Caco-2 (cell line): ENCODE results near the gene SLC24A1. TPM values are rescaled to one million over a fixed set of nuclear protein-coding genes. Genes with fewer than 3 reads are reported as not detected.

Experiments used
- BruUV-seq: library from RNA; stranded (reverse); fragments of 400-500 nt; replicated peaks from 2 replicates; lab custom pipeline; 2021; lab: Mats Ljungman, UMichigan
- CTCF ChIA-PET: fragments of 300-600 bp; sonication (Branson Sonifier 250); formaldehyde crosslinking; loops from one replicate; lab custom pipeline; 2022; ENCODE audit warnings: antibody characterized with exemption; lab: Charles Lee
- POLR2A ChIA-PET: fragments of 300-600 bp; sonication (Branson Sonifier 250); formaldehyde crosslinking; loops from one replicate; lab custom pipeline; 2022; ENCODE audit warnings: antibody characterized with exemption; lab: Charles Lee
- DNase-seq, 2 experiments: peaks; one replicate each; pipeline versions ENCODE4 v3.0.0 to v3.0.0-alpha.2; 2020 to 2022
- H3K27me3 ChIP-seq: replicated peaks from 2 replicates; pipeline ENCODE4 v1.6.0; 2011; ENCODE audit warnings: low read length; ENCODE audit not compliant: control insufficient read depth, insufficient read depth
- H3K36me3 ChIP-seq: 2 replicates; pipeline ENCODE4 v1.5.1; 2011; ENCODE audit warnings: low read length; ENCODE audit not compliant: control insufficient read depth, insufficient read depth
- H3K4me1 ChIP-seq: fragments of 250-450 bp; sonication (Bioruptor Pico); 2 replicates; pipeline ENCODE4 v1.5.1; 2020; ENCODE audit warnings: mild to moderate bottlenecking
- H3K4me3 ChIP-seq: 2 replicates; pipeline ENCODE4 v1.5.1; 2011; ENCODE audit warnings: low read depth, mild to moderate bottlenecking, control low read depth, low read length
- H3K9me3 ChIP-seq: fragments of 250-450 bp; sonication (Bioruptor Pico); 2 replicates; pipeline ENCODE4 v1.5.1; 2020; ENCODE audit warnings: mild to moderate bottlenecking, moderate library complexity
- H3K27ac Mint-ChIP-seq: one replicate; pipeline ENCODE4 v1.8.0; 2022; ENCODE audit warnings: mixed read lengths; ENCODE audit not compliant: unreplicated experiment
- H3K27me3 Mint-ChIP-seq: one replicate; pipeline ENCODE4 v1.8.0; 2022; ENCODE audit warnings: mixed read lengths; ENCODE audit not compliant: insufficient read depth, unreplicated experiment
- H3K36me3 Mint-ChIP-seq: one replicate; pipeline ENCODE4 v1.8.0; 2022; ENCODE audit warnings: mild to moderate bottlenecking, mixed read lengths; ENCODE audit not compliant: insufficient read depth, unreplicated experiment
- H3K4me1 Mint-ChIP-seq: one replicate; pipeline ENCODE4 v1.8.0; 2022; ENCODE audit warnings: low read depth, mixed read lengths; ENCODE audit not compliant: unreplicated experiment
- H3K4me3 Mint-ChIP-seq: one replicate; pipeline ENCODE4 v1.8.0; 2022; ENCODE audit warnings: mild to moderate bottlenecking, moderate library complexity, mixed read lengths; ENCODE audit not compliant: unreplicated experiment
- H3K9me3 Mint-ChIP-seq: one replicate; pipeline ENCODE4 v1.8.0; 2022; ENCODE audit warnings: mixed read lengths; ENCODE audit not compliant: unreplicated experiment
- intact Hi-C: fragments of 100-400 bp; cut with micrococcal nuclease; formaldehyde crosslinking; loops from one replicate; pipeline ENCODE4 v1.10.0; 2022; ENCODE audit not compliant: unreplicated experiment
- total RNA-seq: library from RNA; stranded (reverse); gene quantifications from 2 replicates; pipeline ENCODE4 v1.2.3, GENCODE V29; 2022
- TF ChIP-seq, protein P1 (sequence below), 2 experiments: fragments of 200-600 bp in 1 of 2; IDR thresholded peaks; 1 replicate in 1 of 2; 2 replicates in 1 of 2; pipeline versions ENCODE4 v1.5.1 to v1.8.0; 2011 to 2022; ENCODE audit warnings: antibody characterized with exemption in 1 of 2, control low read depth in 1 of 2, inconsistent platforms in 1 of 2, low read depth in 1 of 2, low read length in 1 of 2, mild to moderate bottlenecking in 1 of 2, moderate library complexity in 1 of 2; ENCODE audit not compliant: insufficient read depth in 1 of 2, severe bottlenecking in 1 of 2, unreplicated experiment in 1 of 2

Gene SLC24A1
- total RNA-seq, 1 experiment from 2014 or later: 8.7 TPM

DNA sequence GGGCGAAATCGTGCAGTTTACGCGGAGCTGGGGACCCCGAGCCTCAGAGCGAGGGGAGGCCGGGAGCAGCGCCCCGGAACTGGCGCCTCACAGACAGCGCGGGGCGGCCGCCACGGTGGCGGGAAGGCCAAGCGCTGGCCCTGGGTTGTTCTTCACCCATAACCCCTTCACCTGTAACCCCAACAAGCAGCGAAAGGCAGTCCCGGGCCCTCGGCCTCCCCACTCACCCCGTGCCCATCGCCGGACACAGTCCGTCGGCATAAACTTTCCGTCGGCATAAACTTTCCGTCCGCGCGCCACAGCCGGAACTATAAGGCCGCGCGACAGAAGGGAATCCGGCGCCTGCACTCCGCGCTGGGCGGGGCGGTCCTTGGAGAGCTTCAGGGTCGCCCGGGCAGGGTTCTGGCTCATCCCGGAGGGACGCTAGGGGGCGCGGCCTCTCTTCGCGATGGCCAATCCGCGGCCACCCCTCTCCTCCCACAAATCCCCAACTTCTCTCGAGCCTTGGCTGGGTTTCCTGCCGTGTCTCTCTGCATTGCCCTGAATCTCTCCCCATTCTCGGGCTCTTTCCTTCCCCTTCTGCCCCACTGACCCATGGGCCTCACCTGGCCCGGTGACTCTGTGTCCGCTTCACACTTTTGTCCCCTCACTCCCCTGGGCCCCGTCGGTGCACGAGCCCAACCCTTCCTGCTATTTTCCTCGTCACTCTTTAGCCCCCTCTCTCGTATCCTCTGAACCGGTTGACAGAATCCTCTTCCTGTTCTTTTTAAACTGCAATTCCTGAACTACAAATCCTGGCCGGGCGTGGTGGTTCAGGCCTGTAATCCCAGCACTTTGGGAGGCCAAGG is 10.6 kb upstream of the SLC24A1 start, which contains the start of gene INTS14:
INTS14 (minus strand) TSS at position 261 of the 848 bp plus-strand sequence. CDS start 3,751 bp downstream, outside the sequence.
- Histone ChIP-seq H3K4me3 (peak within 1 kb of the TSS; percentile 63), H3K4me1 (peaks cover 9% of the 10 kb centered on the region), H3K27me3 (no peaks in the 10 kb centered on the region), H3K9me3 (no peaks in the 10 kb centered on the region), H3K36me3 (no peaks in the 10 kb centered on the region)
- TF ChIP-seq, protein P1, sequence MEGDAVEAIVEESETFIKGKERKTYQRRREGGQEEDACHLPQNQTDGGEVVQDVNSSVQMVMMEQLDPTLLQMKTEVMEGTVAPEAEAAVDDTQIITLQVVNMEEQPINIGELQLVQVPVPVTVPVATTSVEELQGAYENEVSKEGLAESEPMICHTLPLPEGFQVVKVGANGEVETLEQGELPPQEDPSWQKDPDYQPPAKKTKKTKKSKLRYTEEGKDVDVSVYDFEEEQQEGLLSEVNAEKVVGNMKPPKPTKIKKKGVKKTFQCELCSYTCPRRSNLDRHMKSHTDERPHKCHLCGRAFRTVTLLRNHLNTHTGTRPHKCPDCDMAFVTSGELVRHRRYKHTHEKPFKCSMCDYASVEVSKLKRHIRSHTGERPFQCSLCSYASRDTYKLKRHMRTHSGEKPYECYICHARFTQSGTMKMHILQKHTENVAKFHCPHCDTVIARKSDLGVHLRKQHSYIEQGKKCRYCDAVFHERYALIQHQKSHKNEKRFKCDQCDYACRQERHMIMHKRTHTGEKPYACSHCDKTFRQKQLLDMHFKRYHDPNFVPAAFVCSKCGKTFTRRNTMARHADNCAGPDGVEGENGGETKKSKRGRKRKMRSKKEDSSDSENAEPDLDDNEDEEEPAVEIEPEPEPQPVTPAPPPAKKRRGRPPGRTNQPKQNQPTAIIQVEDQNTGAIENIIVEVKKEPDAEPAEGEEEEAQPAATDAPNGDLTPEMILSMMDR (IDR thresholded peaks at IDR 0.05; ENCODE audit: insufficient read depth in 1 of 2, low read depth in 1 of 2, low read length in 1 of 2, severe bottlenecking in 1 of 2, unreplicated experiment in 1 of 2): peak; percentile 66 to 69
- POLR2A ChIA-PET: interaction anchor here (0.5 to 1.4 kb wide), 9 partner anchors 15 to 375 kb away, joined by 3 to 16 read pairs (median 5); partner anchors contain the start of genes DENND4A and RNU5B-1
- no TSS peak for BruUV-seq
- intact Hi-C loops: loop anchor here (1.0 kb wide), 1 partner anchor 258 kb away; the partner anchor contains the start of gene RAB11A
- Mint-ChIP-seq H3K4me3 (peak within 1 kb of the TSS; percentile 97), H3K9me3 (no peaks in the 10 kb centered on the region), H3K36me3 (peaks cover 11% of the 10 kb centered on the region), H3K4me1 (peaks cover 7% of the 10 kb centered on the region), H3K27ac (peak within 1 kb of the TSS; percentile 99), H3K27me3 (no peaks in the 10 kb centered on the region)
- peak; percentile 96 to 98 for DNase-seq
- CTCF ChIA-PET: interaction anchor here (0.5 to 1.2 kb wide), 12 partner anchors 15 to 319 kb away, joined by 3 to 9 read pairs (median 4); partner anchors contain the start of gene RAB11A

DNA sequence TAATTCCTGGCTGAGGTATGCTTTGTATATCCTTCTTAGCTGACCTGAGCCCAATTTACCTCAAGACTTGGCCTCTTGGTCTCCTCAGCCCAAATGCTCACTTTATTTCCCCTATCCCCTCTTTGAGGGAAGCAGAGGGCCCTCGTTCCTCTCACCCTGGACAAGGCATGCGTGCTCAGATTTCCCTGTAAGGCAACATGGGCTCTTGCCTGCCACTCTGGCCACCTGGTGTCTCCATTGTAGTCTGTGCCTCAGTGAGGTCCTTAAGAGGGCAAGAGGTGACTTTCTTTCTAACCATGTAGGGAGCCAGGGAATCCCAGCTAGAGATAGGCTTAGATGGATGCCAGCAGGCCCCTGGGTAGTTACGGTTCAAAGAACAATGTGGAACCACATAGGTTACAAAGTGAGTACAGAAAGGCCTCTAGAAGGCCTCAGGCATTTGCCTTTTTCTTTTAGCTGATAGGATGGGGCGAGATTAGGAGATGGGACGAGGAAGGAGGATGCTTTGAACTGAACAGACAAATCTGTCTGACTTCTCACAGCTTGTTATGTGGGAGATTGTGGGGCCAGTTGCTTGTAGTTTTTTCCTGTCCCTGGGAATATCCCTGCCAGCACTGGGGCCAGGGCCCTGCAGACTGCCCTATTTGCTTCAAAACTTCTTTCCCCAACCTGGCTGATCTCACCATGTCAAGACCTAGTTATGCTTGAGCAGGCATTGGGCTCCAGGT is 9.7 kb upstream of the SLC24A1 start:
- Mint-ChIP-seq H3K9me3 (no peaks in the 10 kb centered on the region), H3K27ac (peak overlapping the region; percentile 99), H3K4me3 (peak overlapping the region; percentile 97), H3K27me3 (no peaks in the 10 kb centered on the region), H3K4me1 (peaks cover 7% of the 10 kb centered on the region), H3K36me3 (peaks cover 11% of the 10 kb centered on the region)
- POLR2A ChIA-PET: no interaction called here
- H3K27me3 ChIP-seq: no peaks in the 10 kb centered on the region
- intact Hi-C loops: loop anchor here (1.0 kb wide), 1 partner anchor 257 kb away; the partner anchor contains the start of gene RAB11A
- CTCF ChIA-PET: interaction anchor here (1.2 kb wide), 1 partner anchor 16 kb away, joined by 6 read pairs; no protein-coding TSS in a partner anchor
- no peak for DNase-seq
- H3K9me3 ChIP-seq: no peaks in the 10 kb centered on the region
- H3K36me3 ChIP-seq: no peaks in the 10 kb centered on the region
- peak overlapping the region; percentile 63 for H3K4me3 ChIP-seq
- BruUV-seq: no TSS peak
- H3K4me1 ChIP-seq: peaks cover 9% of the 10 kb centered on the region
- TF ChIP-seq, protein P1 (IDR thresholded peaks at IDR 0.05; ENCODE audit: insufficient read depth in 1 of 2, low read depth in 1 of 2, low read length in 1 of 2, severe bottlenecking in 1 of 2, unreplicated experiment in 1 of 2): no peak

DNA sequence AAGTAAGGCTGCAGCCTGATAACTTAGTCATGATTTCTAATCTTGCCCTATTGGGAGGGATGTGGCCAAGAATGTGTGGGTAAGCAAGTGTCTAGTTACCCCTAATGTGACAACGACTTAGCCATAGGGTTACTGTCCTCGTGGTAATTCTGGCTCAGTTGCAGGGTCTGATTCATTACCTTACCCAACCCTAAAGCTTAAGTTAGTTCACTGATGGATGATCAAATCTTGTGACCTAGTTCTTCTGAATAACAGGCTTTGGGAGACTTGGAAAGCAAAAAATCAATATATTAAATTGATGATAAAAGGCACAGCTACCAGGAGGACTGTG is 9.2 kb upstream of the SLC24A1 start:
- H3K27me3 ChIP-seq: no peaks in the 10 kb centered on the region
- CTCF ChIA-PET: no interaction called here
- DNase-seq: no peak
- H3K4me3 Mint-ChIP-seq: no peak overlapping the region
- H3K27ac Mint-ChIP-seq: peak overlapping the region; percentile 99
- no peaks in the 10 kb centered on the region for H3K9me3 ChIP-seq
- H3K4me1 Mint-ChIP-seq: peaks cover 7% of the 10 kb centered on the region
- no TSS peak for BruUV-seq
- TF ChIP-seq, protein P1 (IDR thresholded peaks at IDR 0.05; ENCODE audit: insufficient read depth in 1 of 2, low read depth in 1 of 2, low read length in 1 of 2, severe bottlenecking in 1 of 2, unreplicated experiment in 1 of 2): no peak
- POLR2A ChIA-PET: no interaction called here
- H3K27me3 Mint-ChIP-seq: no peaks in the 10 kb centered on the region
- H3K36me3 Mint-ChIP-seq: peaks cover 11% of the 10 kb centered on the region
- H3K36me3 ChIP-seq: no peaks in the 10 kb centered on the region
- H3K4me1 ChIP-seq: peaks cover 9% of the 10 kb centered on the region
- no peaks in the 10 kb centered on the region for H3K9me3 Mint-ChIP-seq
- intact Hi-C loops: no loop called here
- no peak overlapping the region for H3K4me3 ChIP-seq
